Vagina (tissue), 2 donors: ENCODE results near the gene KIAA1671. TPM values are rescaled to one million over a fixed set of nuclear protein-coding genes. Genes with fewer than 3 reads are reported as not detected.

Experiments
- DNase-seq, 2 donors: peaks; one replicate each; pipeline ENCODE4 v3.0.0-alpha.2; 2017; ENCODE audit errors: extremely low spot score in 2 of 2
- H3K27ac ChIP-seq: fragments of 200-600 bp; sonication (generic); one replicate; pipeline ENCODE4 v1.5.1; 2019
- H3K27me3 ChIP-seq: fragments of 200-600 bp; sonication (generic); one replicate; pipeline ENCODE4 v1.5.1; 2019
- H3K36me3 ChIP-seq, 2 donors: fragments of 200-600 bp; sonication (generic); one replicate each; pipeline ENCODE4 v1.5.1; 2017 to 2019
- H3K4me1 ChIP-seq: fragments of 200-600 bp; sonication (generic); one replicate; pipeline ENCODE4 v1.5.1; 2019
- H3K4me3 ChIP-seq, 2 donors: fragments of 200-600 bp; sonication (generic); 1 replicate in 1 of 2; 2 replicates in 1 of 2; pipeline ENCODE4 v1.5.1; 2016 to 2019
- H3K9me3 ChIP-seq: fragments of 200-600 bp; sonication (generic); one replicate; pipeline ENCODE4 v1.5.1; 2019
- CTCF ChIP-seq, 3 experiments: fragments of 450-650 bp in 2 of 3; fragments of 200-600 bp in 1 of 3; sonication (generic) in 1 of 3; IDR thresholded peaks; one replicate each; pipeline ENCODE4 v1.5.1; 2017 to 2019; ENCODE audit warnings: antibody characterized with exemption in 3 of 3, mild to moderate bottlenecking in 2 of 3, moderate library complexity in 2 of 3
- POLR2A ChIP-seq, 2 donors: fragments of 450-650 bp; IDR thresholded peaks; one replicate each; pipeline ENCODE4 v1.6.1; 2017; ENCODE audit warnings: antibody characterized with exemption in 2 of 2, mild to moderate bottlenecking in 2 of 2, moderate library complexity in 2 of 2
- POLR2AphosphoS5 ChIP-seq, 2 donors: sonication (generic); formaldehyde crosslinking; IDR thresholded peaks; one replicate each; pipeline ENCODE4 v1.9.0; 2017; ENCODE audit warnings: antibody characterized with exemption in 2 of 2, mild to moderate bottlenecking in 2 of 2, low read depth in 1 of 2; ENCODE audit not compliant: insufficient read depth in 1 of 2
- intact Hi-C: fragments of 100-400 bp; cut with DNase I; formaldehyde crosslinking; loops from one replicate; pipeline ENCODE4 v1.15.1; 2023
- total RNA-seq: library from RNA; depleted of rRNA; stranded (reverse); fragments of >200 nt; gene quantifications from one replicate; pipeline ENCODE4 v1.2.3, GENCODE V29; 2016

The KIAA1671 gene
- total RNA-seq, 1 donor from 2014 or later: 54.0 TPM

- no peaks in the 10 kb centered on the region for H3K4me1 ChIP-seq
- H3K27ac ChIP-seq: no peak overlapping the region
- H3K9me3 ChIP-seq: no peaks in the 10 kb centered on the region
- no peak overlapping the region for H3K4me3 ChIP-seq
- intact Hi-C loops: no loop called here
- H3K27me3 ChIP-seq: no peaks in the 10 kb centered on the region
- TF ChIP-seq POLR2A (IDR thresholded peaks at IDR 0.05) (no peak), POLR2AphosphoS5 (IDR thresholded peaks at IDR 0.05; ENCODE audit: insufficient read depth in 1 of 2, low read depth in 1 of 2) (no peak), CTCF (IDR thresholded peaks at IDR 0.05) (no peak)
- peaks cover 0 to 26% of the 10 kb centered on the region in 2 donors for H3K36me3 ChIP-seq
- DNase-seq: no peak
Measured at GRCh38 chr22:25183949-25184619, 231.6 kb downstream of the KIAA1671 start.

GRCh38 chr22:25186140-25186539 lies 233.6 kb downstream of the KIAA1671 start:
- TF ChIP-seq POLR2AphosphoS5 (IDR thresholded peaks at IDR 0.05; ENCODE audit: insufficient read depth in 1 of 2, low read depth in 1 of 2) (no peak), CTCF (IDR thresholded peaks at IDR 0.05) (no peak), POLR2A (IDR thresholded peaks at IDR 0.05) (no peak)
- no peak overlapping the region for H3K27ac ChIP-seq
- no peak overlapping the region for H3K4me3 ChIP-seq
- no peaks in the 10 kb centered on the region for H3K4me1 ChIP-seq
- no peaks in the 10 kb centered on the region for H3K27me3 ChIP-seq
- DNase-seq: no peak
- peaks cover 0 to 32% of the 10 kb centered on the region in 2 donors for H3K36me3 ChIP-seq
- intact Hi-C loops: no loop called here
- H3K9me3 ChIP-seq: no peaks in the 10 kb centered on the region

- H3K4me1 ChIP-seq: no peaks in the 10 kb centered on the region
- no peaks in the 10 kb centered on the region for H3K27me3 ChIP-seq
- TF ChIP-seq POLR2AphosphoS5 (IDR thresholded peaks at IDR 0.05; ENCODE audit: insufficient read depth in 1 of 2, low read depth in 1 of 2) (no peak), POLR2A (IDR thresholded peaks at IDR 0.05) (no peak), CTCF (IDR thresholded peaks at IDR 0.05) (no peak)
- no peaks in the 10 kb centered on the region for H3K9me3 ChIP-seq
- intact Hi-C loops: no loop called here
- no peak overlapping the region for H3K4me3 ChIP-seq
- peaks cover 0 to 34% of the 10 kb centered on the region in 2 donors for H3K36me3 ChIP-seq
- no peak overlapping the region for H3K27ac ChIP-seq
- no peak for DNase-seq
Measured at GRCh38 chr22:25187469-25187868, 235.0 kb downstream of the KIAA1671 start.

- no peak for DNase-seq
- H3K27me3 ChIP-seq: no peaks in the 10 kb centered on the region
- no peaks in the 10 kb centered on the region for H3K4me1 ChIP-seq
- no peak overlapping the region for H3K4me3 ChIP-seq
- intact Hi-C loops: no loop called here
- no peak overlapping the region for H3K27ac ChIP-seq
- peaks cover 0 to 29% of the 10 kb centered on the region in 2 donors for H3K36me3 ChIP-seq
- TF ChIP-seq POLR2AphosphoS5 (IDR thresholded peaks at IDR 0.05; ENCODE audit: insufficient read depth in 1 of 2, low read depth in 1 of 2): no peak
- no peak for TF ChIP-seq CTCF (IDR thresholded peaks at IDR 0.05)
- no peak for TF ChIP-seq POLR2A (IDR thresholded peaks at IDR 0.05)
- no peaks in the 10 kb centered on the region for H3K9me3 ChIP-seq
Measured at GRCh38 chr22:25192406-25192805, 239.9 kb downstream of the KIAA1671 start.

GRCh38 chr22:25193130-25193529 lies 240.6 kb downstream of the KIAA1671 start:
- peaks cover 0 to 29% of the 10 kb centered on the region in 2 donors for H3K36me3 ChIP-seq
- H3K27me3 ChIP-seq: no peaks in the 10 kb centered on the region
- no peak for DNase-seq
- H3K4me1 ChIP-seq: no peaks in the 10 kb centered on the region
- no peaks in the 10 kb centered on the region for H3K9me3 ChIP-seq
- no peak overlapping the region for H3K27ac ChIP-seq
- TF ChIP-seq POLR2AphosphoS5 (IDR thresholded peaks at IDR 0.05; ENCODE audit: insufficient read depth in 1 of 2, low read depth in 1 of 2): no peak
- no peak for TF ChIP-seq POLR2A (IDR thresholded peaks at IDR 0.05)
- TF ChIP-seq CTCF (IDR thresholded peaks at IDR 0.05): no peak
- no peak overlapping the region for H3K4me3 ChIP-seq
- intact Hi-C loops: no loop called here
